HEK293T (cell line): ENCODE data around the gene ZNF19.

Experiments
- ARNT ChIP-seq: fragments of 450-650 bp; IDR thresholded peaks from 2 replicates; pipeline ENCODE4 v1.6.1; 2017; ENCODE audit warnings: mild to moderate bottlenecking
- BHLHE40 ChIP-seq: fragments of 450-650 bp; IDR thresholded peaks from 2 replicates; pipeline ENCODE4 v1.6.1; 2016; ENCODE audit warnings: mild to moderate bottlenecking, moderate library complexity, borderline replicate concordance
- CTBP1 ChIP-seq: fragments of 450-650 bp; IDR thresholded peaks from 2 replicates; pipeline ENCODE4 v1.6.1; 2016; ENCODE audit warnings: borderline replicate concordance
- FOXA1 ChIP-seq: fragments of 450-650 bp; IDR thresholded peaks from 2 replicates; pipeline ENCODE4 v1.6.1; 2016; ENCODE audit warnings: mild to moderate bottlenecking
- FOXK2 ChIP-seq: fragments of 450-650 bp; IDR thresholded peaks from 2 replicates; pipeline ENCODE4 v1.6.1; 2016; ENCODE audit warnings: mild to moderate bottlenecking
- FOXM1 ChIP-seq: fragments of 450-650 bp; IDR thresholded peaks from 2 replicates; pipeline ENCODE4 v1.6.1; 2017; ENCODE audit warnings: mild to moderate bottlenecking, borderline replicate concordance
- HDGF ChIP-seq: fragments of 450-650 bp; IDR thresholded peaks from 2 replicates; pipeline ENCODE4 v1.6.1; 2017; ENCODE audit warnings: antibody characterized with exemption, borderline replicate concordance
- L3MBTL2 ChIP-seq: fragments of 450-650 bp; conservative IDR thresholded peaks from 2 replicates; pipeline ENCODE4 v1.6.1; 2016; ENCODE audit warnings: mild to moderate bottlenecking
- NFRKB ChIP-seq: fragments of 450-650 bp; IDR thresholded peaks from 2 replicates; pipeline ENCODE4 v1.6.1; 2016; ENCODE audit warnings: mild to moderate bottlenecking, moderate library complexity
- PKNOX1 ChIP-seq: fragments of 450-650 bp; IDR thresholded peaks from 2 replicates; pipeline ENCODE4 v1.6.1; 2016
- SP1 ChIP-seq: fragments of 450-650 bp; IDR thresholded peaks from 2 replicates; pipeline ENCODE4 v1.6.1; 2017
- SUZ12 ChIP-seq: fragments of 450-650 bp; IDR thresholded peaks from 2 replicates; pipeline ENCODE4 v1.6.1; 2016; ENCODE audit warnings: mild to moderate bottlenecking
- TARDBP ChIP-seq: fragments of 450-650 bp; IDR thresholded peaks from 2 replicates; pipeline ENCODE4 v1.6.1; 2016
- ZNF384 ChIP-seq: fragments of 450-650 bp; IDR thresholded peaks from 2 replicates; pipeline ENCODE4 v1.6.1; 2016

- TF ChIP-seq TARDBP (no peak), ARNT (no peak), SUZ12 (no peak), FOXM1 (no peak), CTBP1 (no peak), FOXK2 (no peak), SP1 (no peak), BHLHE40 (no peak), PKNOX1 (no peak), FOXA1 (no peak), HDGF (no peak), NFRKB (no peak), ZNF384 (no peak), L3MBTL2 (no peak)
Measured at GRCh38 chr16:71442051-71442440, 47.1 kb downstream of the ZNF19 start, which contains the start of gene TLE7.
